HCT116 (cell line): ENCODE results near the gene SLC6A3. TPM values are rescaled to one million over a fixed set of nuclear protein-coding genes. Genes with fewer than 3 reads are reported as not detected.

ENCODE experiments used
- ATAC-seq: fragments of 200-7000 bp; cut with Tn5 transposase; 2 replicates; pipeline ENCODE4 v1.9.1; 2020; ENCODE audit warnings: mild to moderate bottlenecking, moderate library complexity
- BruUV-seq: library from RNA; stranded (reverse); fragments of 400-500 nt; replicated peaks from 2 replicates; lab custom pipeline; 2021; lab: Mats Ljungman, UMichigan
- CTCF ChIA-PET: fragments of 300-600 bp; sonication (Branson Sonifier 250); formaldehyde crosslinking; loops from one replicate; lab custom pipeline; 2021; ENCODE audit warnings: antibody characterized with exemption; lab: Charles Lee
- POLR2A ChIA-PET: fragments of 300-600, 350-600 bp; sonication (Branson Sonifier 250); formaldehyde crosslinking; loops from one replicate; lab custom pipeline; 2021; ENCODE audit warnings: antibody characterized with exemption; lab: Charles Lee
- RAD21 ChIA-PET, 2 experiments: fragments of 300-600 bp; sonication (Branson Sonifier 250); formaldehyde crosslinking; loops; one replicate each; lab custom pipeline; 2023; ENCODE audit warnings: low total read pairs in 2 of 2; ENCODE audit not compliant: uncharacterized antibody in 2 of 2, unreplicated experiment in 2 of 2, low non-redundant PET in 1 of 2; lab: Charles Lee
- DNase-seq: peaks from one replicate; pipeline ENCODE4 v3.0.0-alpha.2; 2010; ENCODE audit warnings: low read depth, low spot score
- H2AFZ ChIP-seq: fragments of 200-600 bp; shearing (Covaris generic), sonication (generic); 2 replicates; pipeline ENCODE4 v1.6.1; 2017; ENCODE audit warnings: low read depth, mixed run types, mixed read lengths, antibody characterized with exemption, low read length; ENCODE audit not compliant: poor library complexity, severe bottlenecking
- H3K27ac ChIP-seq: 2 replicates; pipeline ENCODE4 v1.5.1; 2012; ENCODE audit warnings: low read depth, low read length
- H3K27me3 ChIP-seq: fragments of 200-600 bp; sonication (generic); 2 replicates; pipeline ENCODE4 v1.6.1; 2016; ENCODE audit warnings: mixed run types, low read length, mixed read lengths; ENCODE audit not compliant: insufficient read depth
- H3K36me3 ChIP-seq, 2 experiments: fragments of 200-500 bp in 1 of 2; fragments of 200-600 bp in 1 of 2; sonication (Bioruptor generic) in 1 of 2; sonication (generic) in 1 of 2; 2 replicates each; pipeline versions ENCODE4 v1.5.1 to v1.6.1; 2014 to 2016; ENCODE audit warnings: low read length in 2 of 2, inconsistent platforms in 1 of 2, mixed read lengths in 1 of 2, mixed run types in 1 of 2; ENCODE audit not compliant: insufficient read depth in 2 of 2, control insufficient read depth in 1 of 2
- H3K4me1 ChIP-seq, 2 experiments: fragments of 200-600 bp in 1 of 2; sonication (generic) in 1 of 2; 2 replicates each; pipeline versions ENCODE4 v1.5.1 to v1.6.1; 2012 to 2017; ENCODE audit warnings: low read length in 2 of 2, inconsistent platforms in 1 of 2, mild to moderate bottlenecking in 1 of 2, mixed read lengths in 1 of 2, mixed run types in 1 of 2, moderate library complexity in 1 of 2; ENCODE audit not compliant: insufficient read depth in 2 of 2, control insufficient read depth in 1 of 2
- H3K4me2 ChIP-seq: fragments of 200-600 bp; sonication (generic); 2 replicates; pipeline ENCODE4 v1.6.1; 2017; ENCODE audit warnings: mixed run types, low read length, mixed read lengths
- H3K4me3 ChIP-seq, 2 experiments: fragments of 200-600 bp in 1 of 2; sonication (generic) in 1 of 2; replicated peaks in 1 of 2; 2 replicates each; pipeline ENCODE4 v1.5.1; 2011 to 2016; ENCODE audit warnings: low read length in 2 of 2, control low read depth in 1 of 2, low read depth in 1 of 2, mild to moderate bottlenecking in 1 of 2, mixed read lengths in 1 of 2, mixed run types in 1 of 2
- H3K79me2 ChIP-seq: fragments of 200-600 bp; sonication (generic); 2 replicates; pipeline ENCODE4 v1.6.1; 2017; ENCODE audit warnings: mild to moderate bottlenecking, mixed run types, low read length, moderate library complexity, mixed read lengths; ENCODE audit not compliant: insufficient read depth
- H3K9ac ChIP-seq: fragments of 200-600 bp; sonication (generic); 2 replicates; pipeline ENCODE4 v1.6.1; 2016; ENCODE audit warnings: low read length, mixed read lengths
- H3K9me2 ChIP-seq: fragments of 200-600 bp; sonication (generic), shearing (Covaris generic); 2 replicates; pipeline ENCODE4 v1.6.1; 2017; ENCODE audit warnings: mixed run types, mild to moderate bottlenecking, moderate library complexity; ENCODE audit not compliant: insufficient read depth
- H3K9me3 ChIP-seq, 2 experiments: fragments of 200-500 bp in 1 of 2; fragments of 200-600 bp in 1 of 2; sonication (Bioruptor generic) in 1 of 2; sonication (generic) in 1 of 2; 2 replicates each; pipeline ENCODE4 v1.6.1; 2014 to 2017; ENCODE audit warnings: low read length in 2 of 2, mixed read lengths in 2 of 2, inconsistent platforms in 1 of 2, low read depth in 1 of 2, mild to moderate bottlenecking in 1 of 2, mixed run types in 1 of 2, moderate library complexity in 1 of 2; ENCODE audit not compliant: control insufficient read depth in 1 of 2, insufficient read depth in 1 of 2
- H4K20me1 ChIP-seq: fragments of 200-600 bp; sonication (generic), shearing (Covaris generic); 2 replicates; pipeline ENCODE4 v1.6.1; 2017; ENCODE audit warnings: mixed run types, mild to moderate bottlenecking, moderate library complexity; ENCODE audit not compliant: insufficient read depth
- CBX3 ChIP-seq: IDR thresholded peaks from 2 replicates; pipeline ENCODE4 v1.6.1; 2012; ENCODE audit warnings: low read depth
- CEBPB ChIP-seq: IDR thresholded peaks from 2 replicates; pipeline ENCODE4 v1.6.1; 2012; ENCODE audit warnings: low read depth
- EGR1 ChIP-seq: IDR thresholded peaks from 2 replicates; pipeline ENCODE4 v1.6.1; 2012; ENCODE audit warnings: low read depth
- ELF1 ChIP-seq: IDR thresholded peaks from 2 replicates; pipeline ENCODE4 v1.6.1; 2012; ENCODE audit warnings: low read depth, borderline replicate concordance
- EZH2phosphoT487 ChIP-seq: fragments of 200-600 bp; IDR thresholded peaks from 2 replicates; pipeline ENCODE4 v1.6.1; 2018; ENCODE audit warnings: antibody characterized with exemption, borderline replicate concordance
- FOSL1 ChIP-seq: IDR thresholded peaks from 2 replicates; pipeline ENCODE4 v1.6.1; 2012; ENCODE audit warnings: low read depth
- JUND ChIP-seq: IDR thresholded peaks from 2 replicates; pipeline ENCODE4 v1.6.1; 2012
- POLR2A ChIP-seq: IDR thresholded peaks from 2 replicates; pipeline ENCODE4 v1.7.0; 2011; ENCODE audit warnings: borderline replicate concordance; ENCODE audit not compliant: insufficient read depth, insufficient read length; ENCODE audit errors: extremely low read depth
- POLR2AphosphoS5 ChIP-seq: IDR thresholded peaks from 2 replicates; pipeline ENCODE4 v1.6.1; 2011; ENCODE audit warnings: mild to moderate bottlenecking, low read depth, low read length, moderate library complexity
- RAD21 ChIP-seq: IDR thresholded peaks from 2 replicates; pipeline ENCODE4 v1.6.1; 2012; ENCODE audit warnings: low read depth, mild to moderate bottlenecking
- YY1 ChIP-seq: IDR thresholded peaks from 2 replicates; pipeline ENCODE4 v1.6.1; 2011; ENCODE audit warnings: low read length, low read depth, moderate library complexity, mild to moderate bottlenecking; ENCODE audit not compliant: insufficient replicate concordance; ENCODE audit errors: extremely low read depth
- ZFX ChIP-seq: fragments of 450-650 bp; IDR thresholded peaks from 2 replicates; pipeline ENCODE4 v1.6.1; 2017
- intact Hi-C: fragments of 100-400 bp; cut with micrococcal nuclease; formaldehyde crosslinking; loops from 2 replicates; pipeline ENCODE4 v1.10.0; 2022
- total RNA-seq: library from RNA; stranded (reverse); gene quantifications from one replicate; pipeline ENCODE4 v1.2.1, GENCODE V29; 2021; ENCODE audit not compliant: unreplicated experiment
- TF ChIP-seq, protein P1 (sequence below): IDR thresholded peaks from 2 replicates; pipeline ENCODE4 v1.6.1; 2011; ENCODE audit warnings: mild to moderate bottlenecking, low read length, moderate library complexity; ENCODE audit not compliant: insufficient replicate concordance; ENCODE audit errors: extremely low read depth

The SLC6A3 gene
- total RNA-seq, 1 experiment from 2014 or later: not detected

DNA sequence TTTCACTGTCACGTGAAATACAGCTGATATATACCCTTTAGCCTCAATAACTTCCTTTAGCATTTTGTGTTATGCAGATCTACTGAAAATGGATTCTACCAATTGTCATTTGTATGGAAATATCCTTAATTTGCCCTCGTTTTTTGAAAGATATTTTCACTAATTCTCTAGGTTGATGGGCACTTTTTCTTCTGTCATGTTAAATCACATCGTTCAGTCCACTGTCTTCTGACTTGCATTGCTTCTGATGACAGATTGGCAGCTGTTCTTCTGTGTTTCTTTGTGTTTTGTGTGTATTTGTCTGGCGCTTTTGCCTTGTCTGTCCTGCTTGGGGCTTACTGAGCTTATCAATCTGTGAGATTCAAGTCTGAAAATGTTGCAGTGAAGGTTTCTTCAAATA is 90.7 kb downstream of the SLC6A3 start:
- ChIA-PET POLR2A (no interaction called here), CTCF (no interaction called here), RAD21 (no interaction called here)
- Histone ChIP-seq H3K27ac (no peak overlapping the region), H3K79me2 (no peaks in the 10 kb centered on the region), H3K4me2 (no peak overlapping the region), H4K20me1 (no peaks in the 10 kb centered on the region), H3K36me3 (no peaks in the 10 kb centered on the region), H3K9me3 (no peaks in the 10 kb centered on the region), H3K9ac (no peak overlapping the region), H2AFZ (no peak overlapping the region), H3K9me2 (no peaks in the 10 kb centered on the region), H3K4me1 (no peaks in the 10 kb centered on the region)
- BruUV-seq: no TSS peak
- intact Hi-C loops: no loop called here
- TF ChIP-seq ELF1 (no peak), EZH2phosphoT487 (no peak), POLR2A (no peak)
- TF ChIP-seq, all 23 proteins: peak for 0
- Histone ChIP-seq H3K27me3 (peaks cover 10% of the 10 kb centered on the region; the same call in 1 of the 2 replicates), H3K4me3 (no peak overlapping the region)
- DNase-seq (no peak), ATAC-seq (no peak)

DNA sequence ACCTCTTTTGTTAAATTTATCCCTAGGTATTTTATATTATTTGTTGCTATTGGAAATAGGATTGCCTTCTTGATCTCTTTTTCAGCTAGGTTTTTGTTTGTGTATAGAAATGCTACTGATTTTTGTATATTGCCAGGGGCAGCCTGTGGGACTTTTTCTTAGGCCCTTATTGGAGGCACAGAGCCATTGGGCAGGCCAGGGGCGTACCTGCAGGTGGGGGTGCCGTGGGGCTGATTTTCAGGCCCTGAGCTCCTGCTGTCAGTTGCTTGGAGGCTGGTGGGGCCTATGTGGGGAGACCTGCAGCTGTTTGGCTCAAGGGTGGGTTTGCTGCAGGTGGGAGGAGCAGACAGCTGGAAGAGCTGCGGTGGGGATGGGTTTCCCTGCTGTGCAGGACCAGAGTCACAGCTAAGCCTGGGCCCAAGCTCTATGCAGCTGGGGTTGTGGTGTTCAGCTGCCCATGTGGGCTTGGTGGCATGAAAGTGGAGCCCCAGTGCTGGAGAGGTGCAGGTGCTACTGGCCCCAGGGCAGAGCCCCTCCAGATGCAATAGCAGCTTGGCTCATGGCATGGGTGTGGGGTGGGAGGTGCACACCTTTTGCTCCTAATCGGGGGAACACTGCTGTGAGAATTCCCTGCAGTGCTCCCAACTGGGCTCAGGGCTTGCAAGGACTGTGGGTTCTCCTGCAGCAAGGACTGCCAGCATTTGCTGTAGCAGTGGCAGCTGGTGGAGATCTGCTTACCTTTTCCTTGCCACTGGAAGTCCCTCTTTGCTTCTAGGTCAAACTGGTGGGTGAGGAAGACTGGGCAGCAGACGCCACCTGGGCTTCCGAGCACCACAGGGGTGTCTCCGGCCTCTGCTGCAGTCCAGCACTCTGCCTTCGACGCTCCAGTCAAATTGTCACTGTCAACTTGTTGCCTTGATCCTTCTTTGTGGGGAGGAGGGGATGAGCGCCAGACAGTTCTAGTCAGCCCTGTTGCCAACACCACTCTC is 92.7 kb downstream of the SLC6A3 start:
- POLR2A ChIA-PET: no interaction called here
- CTCF ChIA-PET: no interaction called here
- no TSS peak for BruUV-seq

More for the DNA sequence above, 92.7 kb downstream of the SLC6A3 start:
- peaks cover 10% of the 10 kb centered on the region; the same call in 1 of the 2 replicates for H3K27me3 ChIP-seq
- no peaks in the 10 kb centered on the region for H3K79me2 ChIP-seq
- H3K4me3 ChIP-seq: no peak overlapping the region
- H3K36me3 ChIP-seq: no peaks in the 10 kb centered on the region
- H3K4me1 ChIP-seq: no peaks in the 10 kb centered on the region
- H2AFZ ChIP-seq: no peak overlapping the region
- H3K9me2 ChIP-seq: no peaks in the 10 kb centered on the region
- no peak for ATAC-seq
- no peaks in the 10 kb centered on the region for H4K20me1 ChIP-seq
- no peak overlapping the region for H3K27ac ChIP-seq
- no peak overlapping the region for H3K4me2 ChIP-seq
- H3K9ac ChIP-seq: no peak overlapping the region
- intact Hi-C loops: no loop called here
- DNase-seq: no peak
- no peaks in the 10 kb centered on the region for H3K9me3 ChIP-seq
- RAD21 ChIA-PET: no interaction called here
- TF ChIP-seq POLR2AphosphoS5: no peak
- TF ChIP-seq FOSL1: no peak
- no peak for TF ChIP-seq EGR1
- no peak for TF ChIP-seq CBX3
- no peak for TF ChIP-seq RAD21
- no peak for TF ChIP-seq ZFX
- no peak for TF ChIP-seq JUND
- no peak for TF ChIP-seq EZH2phosphoT487
- no peak for TF ChIP-seq CEBPB
- TF ChIP-seq POLR2A: no peak
- TF ChIP-seq, protein P1, sequence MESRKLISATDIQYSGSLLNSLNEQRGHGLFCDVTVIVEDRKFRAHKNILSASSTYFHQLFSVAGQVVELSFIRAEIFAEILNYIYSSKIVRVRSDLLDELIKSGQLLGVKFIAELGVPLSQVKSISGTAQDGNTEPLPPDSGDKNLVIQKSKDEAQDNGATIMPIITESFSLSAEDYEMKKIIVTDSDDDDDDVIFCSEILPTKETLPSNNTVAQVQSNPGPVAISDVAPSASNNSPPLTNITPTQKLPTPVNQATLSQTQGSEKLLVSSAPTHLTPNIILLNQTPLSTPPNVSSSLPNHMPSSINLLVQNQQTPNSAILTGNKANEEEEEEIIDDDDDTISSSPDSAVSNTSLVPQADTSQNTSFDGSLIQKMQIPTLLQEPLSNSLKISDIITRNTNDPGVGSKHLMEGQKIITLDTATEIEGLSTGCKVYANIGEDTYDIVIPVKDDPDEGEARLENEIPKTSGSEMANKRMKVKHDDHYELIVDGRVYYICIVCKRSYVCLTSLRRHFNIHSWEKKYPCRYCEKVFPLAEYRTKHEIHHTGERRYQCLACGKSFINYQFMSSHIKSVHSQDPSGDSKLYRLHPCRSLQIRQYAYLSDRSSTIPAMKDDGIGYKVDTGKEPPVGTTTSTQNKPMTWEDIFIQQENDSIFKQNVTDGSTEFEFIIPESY: no peak
- no peak for TF ChIP-seq YY1
- TF ChIP-seq, all 23 proteins: peak for 0
